SU-DHL-6 (cell line): ENCODE results near the gene C2CD2.

Experiments
- H2AFZ ChIP-seq: fragments of 200-600 bp; sonication (generic); 2 replicates; pipeline ENCODE4 v1.6.1; 2014; ENCODE audit warnings: low read depth, mild to moderate bottlenecking, moderate library complexity, mixed read lengths, antibody characterized with exemption, low read length; ENCODE audit not compliant: severe bottlenecking
- H3F3A ChIP-seq: fragments of 200-600 bp; shearing (Covaris generic); 2 replicates; pipeline ENCODE4 v1.6.0; 2016; ENCODE audit warnings: antibody characterized with exemption, mild to moderate bottlenecking; ENCODE audit not compliant: insufficient read depth
- H3K27ac ChIP-seq: fragments of 200-600 bp; sonication (generic); 2 replicates; pipeline ENCODE4 v1.5.1; 2016; ENCODE audit warnings: low read depth, mild to moderate bottlenecking, low read length, moderate library complexity, mixed read lengths
- H3K27me3 ChIP-seq: fragments of 200-600 bp; sonication (generic), shearing (Covaris generic); 2 replicates; pipeline ENCODE4 v1.6.0; 2014; ENCODE audit warnings: mild to moderate bottlenecking, low read length
- H3K36me3 ChIP-seq: fragments of 200-600 bp; sonication (generic); 2 replicates; pipeline ENCODE4 v1.6.1; 2014; ENCODE audit warnings: mild to moderate bottlenecking, low read length, mixed read lengths
- H3K4me2 ChIP-seq: fragments of 300-600, 200-600 bp; shearing (Covaris generic), sonication (generic); 2 replicates; pipeline ENCODE4 v1.6.0; 2014; ENCODE audit warnings: low read length, low read depth, mild to moderate bottlenecking; ENCODE audit not compliant: poor library complexity, severe bottlenecking
- H3K4me3 ChIP-seq: fragments of 200-600 bp; sonication (generic); 2 replicates; pipeline ENCODE4 v1.5.1; 2014; ENCODE audit warnings: antibody characterized with exemption, low read length, mild to moderate bottlenecking, mixed read lengths; ENCODE audit not compliant: insufficient read depth, poor library complexity, severe bottlenecking
- H3K79me2 ChIP-seq: fragments of 200-600 bp; sonication (generic); 2 replicates; pipeline ENCODE4 v1.6.1; 2014; ENCODE audit warnings: mild to moderate bottlenecking, low read length, moderate library complexity; ENCODE audit not compliant: insufficient read depth
- H3K9ac ChIP-seq: fragments of 200-600 bp; sonication (generic); 2 replicates; pipeline ENCODE4 v1.7.0; 2014; ENCODE audit warnings: mild to moderate bottlenecking, low read length
- H3K9me2 ChIP-seq: fragments of 200-600 bp; sonication (generic); replicated peaks from 2 replicates; pipeline ENCODE4 v1.6.1; 2014; ENCODE audit warnings: low read length; ENCODE audit not compliant: insufficient read depth
- H3K9me3 ChIP-seq: fragments of 200-600 bp; sonication (generic); 2 replicates; pipeline ENCODE4 v1.6.1; 2014; ENCODE audit warnings: low read length, mixed read lengths; ENCODE audit not compliant: insufficient read depth
- H4K20me1 ChIP-seq: fragments of 200-600 bp; sonication (generic); 2 replicates; pipeline ENCODE4 v1.6.1; 2014; ENCODE audit warnings: low read depth, mild to moderate bottlenecking, antibody characterized with exemption, low read length, moderate library complexity, mixed read lengths
- EZH2phosphoT487 ChIP-seq: fragments of 200-600 bp; sonication (generic), shearing (Covaris generic); conservative IDR thresholded peaks from 2 replicates; pipeline ENCODE4 v1.6.1; 2018; ENCODE audit warnings: mild to moderate bottlenecking, antibody characterized with exemption, low read length, moderate library complexity, mixed read lengths
- TF ChIP-seq, protein P1 (sequence below): fragments of 200-600 bp; sonication (generic); IDR thresholded peaks from one replicate; pipeline ENCODE4 v1.5.1; 2017; ENCODE audit warnings: antibody characterized with exemption, mild to moderate bottlenecking, low read length, moderate library complexity; ENCODE audit not compliant: insufficient read depth, poor library complexity, severe bottlenecking

C2CD2 gene

GRCh38 chr21:41906770-41907169 lies 47.0 kb downstream of the C2CD2 start:
- Histone ChIP-seq H3K79me2 (no peaks in the 10 kb centered on the region), H3K4me3 (no peak overlapping the region), H3K27ac (no peak overlapping the region), H2AFZ (no peak overlapping the region), H3K9ac (no peak overlapping the region), H3K36me3 (no peaks in the 10 kb centered on the region), H3K27me3 (no peaks in the 10 kb centered on the region), H4K20me1 (no peaks in the 10 kb centered on the region), H3K9me3 (no peaks in the 10 kb centered on the region), H3K9me2 (no peaks in the 10 kb centered on the region), H3K4me2 (no peak overlapping the region), H3F3A (no peaks in the 10 kb centered on the region)
- TF ChIP-seq, protein P1, sequence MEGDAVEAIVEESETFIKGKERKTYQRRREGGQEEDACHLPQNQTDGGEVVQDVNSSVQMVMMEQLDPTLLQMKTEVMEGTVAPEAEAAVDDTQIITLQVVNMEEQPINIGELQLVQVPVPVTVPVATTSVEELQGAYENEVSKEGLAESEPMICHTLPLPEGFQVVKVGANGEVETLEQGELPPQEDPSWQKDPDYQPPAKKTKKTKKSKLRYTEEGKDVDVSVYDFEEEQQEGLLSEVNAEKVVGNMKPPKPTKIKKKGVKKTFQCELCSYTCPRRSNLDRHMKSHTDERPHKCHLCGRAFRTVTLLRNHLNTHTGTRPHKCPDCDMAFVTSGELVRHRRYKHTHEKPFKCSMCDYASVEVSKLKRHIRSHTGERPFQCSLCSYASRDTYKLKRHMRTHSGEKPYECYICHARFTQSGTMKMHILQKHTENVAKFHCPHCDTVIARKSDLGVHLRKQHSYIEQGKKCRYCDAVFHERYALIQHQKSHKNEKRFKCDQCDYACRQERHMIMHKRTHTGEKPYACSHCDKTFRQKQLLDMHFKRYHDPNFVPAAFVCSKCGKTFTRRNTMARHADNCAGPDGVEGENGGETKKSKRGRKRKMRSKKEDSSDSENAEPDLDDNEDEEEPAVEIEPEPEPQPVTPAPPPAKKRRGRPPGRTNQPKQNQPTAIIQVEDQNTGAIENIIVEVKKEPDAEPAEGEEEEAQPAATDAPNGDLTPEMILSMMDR, result no peak
- TF ChIP-seq EZH2phosphoT487, result no peak

- no peaks in the 10 kb centered on the region for H3F3A ChIP-seq
- no peak overlapping the region for H3K9ac ChIP-seq
- H3K79me2 ChIP-seq, result no peaks in the 10 kb centered on the region
- H3K4me3 ChIP-seq, result no peak overlapping the region
- H3K27ac ChIP-seq, result no peak overlapping the region
- no peaks in the 10 kb centered on the region for H3K9me3 ChIP-seq
- no peaks in the 10 kb centered on the region for H3K36me3 ChIP-seq
- H3K9me2 ChIP-seq, result no peaks in the 10 kb centered on the region
- H3K27me3 ChIP-seq, result no peaks in the 10 kb centered on the region
- no peak overlapping the region for H2AFZ ChIP-seq
- no peaks in the 10 kb centered on the region for H4K20me1 ChIP-seq
- no peak overlapping the region for H3K4me2 ChIP-seq
- TF ChIP-seq, protein P1, result no peak
- no peak for TF ChIP-seq EZH2phosphoT487
These were observed 50.1 kb downstream of the C2CD2 start for GRCh38 chr21:41903559-41904351.

- Histone ChIP-seq H3K9me2 (no peaks in the 10 kb centered on the region), H3K27ac (no peak overlapping the region), H3K9me3 (no peaks in the 10 kb centered on the region), H3K79me2 (no peaks in the 10 kb centered on the region), H3F3A (no peaks in the 10 kb centered on the region), H4K20me1 (no peaks in the 10 kb centered on the region), H3K4me3 (no peak overlapping the region), H3K4me2 (no peak overlapping the region), H3K9ac (no peak overlapping the region), H2AFZ (no peak overlapping the region), H3K36me3 (no peaks in the 10 kb centered on the region), H3K27me3 (no peaks in the 10 kb centered on the region)
- TF ChIP-seq EZH2phosphoT487, result no peak
- TF ChIP-seq, protein P1, result no peak
These were observed 50.9 kb downstream of the C2CD2 start for GRCh38 chr21:41902946-41903345.
